OCI-M1 (cell line): ENCODE measurements around the gene CYTH1.
"Not testable (repeated sequence)": the region's sequence is repeated elsewhere in the genome, so short reads cannot be mapped to it uniquely, and the experiment has no call there.

ENCODE experiments used
- DNase-seq: peaks from one replicate; lab custom pipeline; 2025; lab: John Stamatoyannopoulos, UW

The CYTH1 gene

GRCh38 chr17:78787444-78787843 is 5.4 kb upstream of the CYTH1 start:
- DNase-seq, result no peak

- DNase-seq, result no peak
These were observed 3.6 kb upstream of the CYTH1 start for GRCh38 chr17:78785663-78786057.

DNA sequence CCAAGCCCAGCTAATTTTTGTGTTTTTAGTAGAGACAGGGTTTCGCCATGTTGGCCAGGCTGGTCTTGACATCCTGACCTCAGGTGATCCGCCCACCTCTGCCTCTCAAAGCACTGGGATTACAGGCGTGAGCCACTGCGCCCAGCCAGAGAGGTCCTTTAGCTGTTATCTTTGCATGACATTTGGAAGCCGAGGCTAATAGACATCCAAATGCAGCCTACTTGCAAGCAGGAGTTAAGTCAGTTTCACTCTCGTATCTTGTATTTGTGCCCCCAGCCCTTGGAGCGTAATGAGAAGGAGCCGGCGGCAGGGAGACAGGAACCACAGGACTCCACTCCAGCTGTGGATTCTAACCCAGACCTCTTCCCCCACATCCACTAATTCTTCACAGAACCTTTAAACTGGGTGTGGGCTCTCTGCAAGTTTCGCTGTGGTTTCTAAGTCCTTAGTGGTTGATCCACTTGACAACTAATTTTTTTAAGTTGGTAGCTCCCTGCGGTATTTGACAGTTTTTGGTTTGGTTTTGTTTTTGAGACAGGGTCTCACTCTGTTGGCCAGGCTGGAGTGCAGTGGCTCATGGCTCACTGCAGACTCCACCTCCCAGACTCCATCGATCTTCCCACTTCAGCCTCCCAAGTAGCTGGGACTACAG is 3.1 kb upstream of the CYTH1 start:
- peak; percentile 10 for DNase-seq

DNA sequence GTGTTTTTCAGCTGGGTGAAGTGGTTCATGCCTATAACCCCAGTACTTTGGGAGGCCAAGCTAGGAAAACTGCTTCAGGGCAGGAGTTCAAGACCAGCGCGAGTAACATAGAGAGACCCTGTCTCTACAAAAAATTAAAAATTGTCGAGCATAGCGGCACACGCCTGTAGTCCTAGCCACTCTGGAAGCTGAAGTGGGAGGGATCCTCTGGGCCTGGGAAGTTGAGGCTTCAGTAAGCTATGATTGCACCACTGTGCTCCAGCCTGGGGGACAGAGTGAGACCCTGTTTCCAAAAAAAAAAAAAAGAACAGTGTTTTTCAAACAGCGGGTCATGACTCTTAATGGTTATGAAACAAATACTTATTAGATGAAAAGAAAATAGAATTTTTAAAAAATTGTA is 2.3 kb upstream of the CYTH1 start:
- no peak for DNase-seq

DNA sequence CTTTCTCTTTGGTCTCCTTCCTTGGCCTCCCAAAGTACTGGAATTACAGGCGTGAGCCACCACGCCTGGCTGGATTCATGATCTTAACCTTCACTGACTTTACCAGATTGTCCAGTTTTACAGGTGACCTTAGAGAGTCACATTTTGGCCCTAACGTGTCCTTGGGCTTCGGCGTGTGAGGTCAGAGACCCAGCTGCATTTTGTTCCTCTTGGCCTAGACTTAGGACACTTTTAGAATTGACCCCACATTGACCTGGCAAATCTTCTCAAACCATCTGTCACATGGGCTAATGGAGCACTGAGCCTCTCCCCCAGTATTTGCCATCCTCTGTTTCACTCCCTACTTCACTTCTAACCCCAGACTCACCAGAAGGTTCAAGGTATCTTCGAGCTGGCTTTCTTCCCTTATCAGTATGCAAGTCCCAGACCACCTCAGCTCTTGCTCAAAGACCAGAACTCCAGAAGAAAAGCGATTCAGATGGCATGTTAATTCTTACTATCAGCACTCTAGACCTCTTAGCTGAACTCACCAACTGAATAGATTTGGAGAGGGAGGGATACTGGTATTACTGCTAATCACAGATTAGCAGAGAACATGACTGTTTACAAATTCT is 1.7 kb upstream of the CYTH1 start:
- peak; percentile 71 for DNase-seq

DNA sequence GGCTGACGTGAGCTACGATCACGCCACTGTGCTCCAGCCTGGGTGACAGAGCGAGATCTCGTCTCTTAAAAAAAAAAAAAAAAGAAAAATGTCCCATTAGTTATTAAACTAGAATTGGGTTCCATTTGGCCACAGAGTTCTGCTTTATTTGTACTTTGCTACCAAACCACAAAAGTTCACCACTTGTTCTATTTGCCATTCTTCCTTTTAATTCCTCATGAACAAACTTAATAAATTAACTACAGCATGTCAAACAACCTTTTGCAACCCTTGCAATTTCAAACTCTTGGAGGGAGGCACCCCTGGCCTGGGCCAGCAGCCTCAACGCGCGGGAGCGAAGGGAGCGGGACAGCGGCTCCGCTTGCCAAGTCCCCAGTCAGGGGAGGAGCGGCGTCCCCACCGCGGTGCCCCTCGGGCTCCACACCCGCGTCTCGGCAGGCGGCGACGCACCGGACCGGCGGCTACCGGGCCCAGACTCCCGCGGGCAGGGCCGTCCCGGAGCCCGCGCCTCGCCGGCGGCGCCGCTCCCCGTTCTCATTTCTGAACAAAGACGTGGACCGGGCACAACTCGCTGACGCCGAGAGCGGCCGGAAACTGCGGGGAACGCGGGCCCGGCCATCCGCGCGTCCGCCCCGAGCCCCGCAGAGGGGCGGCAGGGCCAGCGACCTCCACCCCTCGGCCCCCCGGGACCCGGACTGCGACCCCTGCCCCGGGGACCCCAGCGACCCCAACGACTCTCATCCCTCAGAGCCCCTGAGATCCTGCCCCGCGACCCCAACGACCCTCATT is 775 bp downstream of the CYTH1 start:
- peak; percentile 54 for DNase-seq

GRCh38 chr17:78780335-78780734 is 1.7 kb downstream of the CYTH1 start:
- DNase-seq, result no peak

DNA sequence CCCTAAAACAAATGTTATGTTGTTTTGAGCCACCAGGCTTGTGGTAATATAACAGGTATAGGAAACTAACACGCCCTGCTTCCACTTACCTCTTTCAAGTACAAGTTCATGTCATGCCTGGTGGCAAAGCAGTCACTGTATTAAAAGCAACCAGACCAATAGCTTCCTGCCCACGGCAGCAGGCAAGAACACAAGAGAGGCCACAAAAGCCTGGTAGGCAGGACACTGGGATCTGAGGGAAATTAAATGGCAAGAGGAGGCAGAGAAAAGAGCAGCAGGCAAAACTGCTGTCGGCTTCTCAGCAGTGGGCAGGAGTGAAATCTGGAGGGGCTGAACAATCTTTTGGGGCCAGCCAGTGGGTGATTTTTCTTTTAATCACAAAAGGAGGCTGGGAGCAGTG is 2.2 kb downstream of the CYTH1 start:
- DNase-seq, result no peak

GRCh38 chr17:78779286-78779651 is 2.8 kb downstream of the CYTH1 start:
- DNase-seq, result not testable (repeated sequence)

- no peak for DNase-seq
These were observed 4.2 kb downstream of the CYTH1 start for GRCh38 chr17:78777881-78778280.

- peak; percentile 75 for DNase-seq
These were observed 7.0 kb downstream of the CYTH1 start for GRCh38 chr17:78774956-78775571.

GRCh38 chr17:78774453-78774852 is 7.6 kb downstream of the CYTH1 start:
- DNase-seq, result no peak

DNA sequence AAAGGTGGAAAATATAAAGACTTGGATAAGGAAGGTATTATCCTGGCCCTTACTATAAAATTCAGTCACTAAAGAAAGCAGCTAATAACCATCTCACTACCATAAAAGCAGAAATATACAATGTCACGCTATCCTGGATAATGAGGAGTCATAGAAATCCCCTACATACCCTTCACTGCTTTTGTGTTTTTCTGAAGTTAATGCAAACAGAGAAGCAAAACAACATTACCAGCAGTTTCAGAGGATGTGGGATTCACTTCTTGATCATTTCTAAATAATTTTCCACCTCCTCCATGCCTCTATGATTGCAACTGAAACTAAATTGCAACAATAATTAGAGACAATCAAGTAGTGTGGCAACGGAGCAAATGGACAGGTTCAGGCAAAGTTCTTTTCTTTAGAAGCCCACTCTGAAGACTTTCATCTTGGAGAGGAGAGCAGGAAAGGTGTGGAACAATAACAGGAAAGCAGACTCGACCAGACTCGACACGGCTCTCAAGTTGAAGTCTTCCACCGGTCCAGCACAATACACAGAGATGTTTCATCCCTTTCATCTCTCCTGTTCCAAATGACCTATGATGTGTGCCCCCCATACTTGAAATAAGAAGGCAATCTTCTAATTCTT is 10.2 kb downstream of the CYTH1 start:
- DNase-seq, result no peak

DNA sequence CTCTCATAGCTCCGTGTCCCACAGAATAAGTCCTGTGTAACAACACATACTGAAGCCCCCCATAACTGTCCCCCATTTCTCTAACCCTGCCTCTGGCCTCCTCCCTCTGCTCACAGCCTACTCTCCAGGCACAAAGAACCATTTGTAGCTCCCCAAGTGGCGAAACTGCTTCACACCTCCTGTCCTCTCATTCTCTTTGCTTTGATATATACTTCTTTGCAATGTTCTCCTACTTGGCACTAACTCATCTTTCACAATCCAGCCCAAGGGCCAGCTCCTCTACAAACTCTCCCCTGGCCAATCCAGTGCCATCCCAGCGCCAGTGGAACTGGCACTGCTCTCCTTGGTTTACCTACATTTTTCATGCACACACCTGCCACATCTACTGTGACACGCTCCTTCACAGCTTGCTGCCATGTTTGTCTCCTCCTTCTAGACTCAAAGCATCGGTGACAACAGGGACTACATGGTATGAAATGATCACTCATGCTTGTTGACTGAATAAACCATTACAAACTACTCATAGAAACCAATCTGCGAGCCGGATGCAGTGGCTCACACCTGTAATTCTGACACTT is 12.8 kb downstream of the CYTH1 start:
- DNase-seq, result peak; percentile 17

DNA sequence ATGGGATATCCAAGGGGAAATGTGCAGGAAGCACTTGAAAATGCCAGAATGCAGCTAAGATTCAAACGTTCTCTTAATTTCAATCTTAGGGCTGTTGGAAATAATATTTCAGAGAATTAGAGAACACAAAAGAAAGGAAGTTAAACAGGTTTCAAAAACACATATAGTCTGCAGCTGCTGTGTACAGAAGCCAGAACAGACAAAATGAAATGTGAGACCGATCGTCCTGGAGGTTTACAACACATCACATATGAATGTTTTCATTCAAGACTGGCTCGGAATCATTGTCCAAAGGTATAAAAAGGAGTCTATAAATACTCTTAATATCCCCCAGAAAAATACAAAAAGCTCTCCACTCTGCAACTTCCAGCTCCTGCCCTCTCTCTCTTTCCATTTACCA is 14.3 kb downstream of the CYTH1 start:
- DNase-seq, result no peak

GRCh38 chr17:78766743-78767294 is 15.3 kb downstream of the CYTH1 start:
- DNase-seq, result no peak

GRCh38 chr17:78766225-78766624 is 15.8 kb downstream of the CYTH1 start:
- no peak for DNase-seq

DNA sequence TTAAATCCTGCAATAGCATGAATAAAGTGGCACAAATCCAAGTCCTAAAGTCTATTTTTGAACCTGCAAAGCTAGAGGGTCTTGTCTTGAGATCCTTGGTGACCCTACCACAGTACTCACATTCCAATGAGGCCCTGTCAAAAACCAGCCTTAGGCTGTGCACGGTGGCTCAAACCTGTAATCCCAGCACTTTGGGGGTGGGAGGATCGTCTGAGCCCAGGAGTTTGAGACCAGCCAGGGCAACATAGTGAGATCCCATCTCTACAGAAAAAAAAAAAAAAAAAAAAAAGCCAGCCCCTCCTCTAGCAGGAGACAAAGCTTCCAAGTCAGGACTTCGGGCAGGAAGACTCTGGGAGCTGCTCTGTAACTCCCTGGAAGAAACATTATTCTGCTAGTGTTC is 16.3 kb downstream of the CYTH1 start:
- DNase-seq, result no peak

DNA sequence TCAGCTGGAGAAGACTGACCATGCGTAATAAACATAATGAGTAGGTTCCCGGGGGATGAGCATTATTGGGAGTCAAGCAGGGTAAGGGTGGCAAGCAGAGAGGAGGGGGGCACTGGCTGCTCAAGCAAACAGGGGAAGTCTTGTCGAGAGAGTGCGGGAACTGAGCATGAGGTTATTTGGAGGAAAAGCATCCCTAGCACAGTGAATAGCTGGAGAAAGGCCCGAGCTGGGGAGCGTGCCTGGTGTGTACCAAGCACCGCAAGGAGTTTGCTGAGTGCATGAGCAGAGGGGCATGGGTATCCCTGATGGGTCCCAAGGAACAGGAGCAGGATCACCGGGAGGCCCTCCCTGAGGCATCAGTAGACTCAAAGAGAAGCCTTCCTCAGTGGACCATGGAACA is 17.2 kb downstream of the CYTH1 start:
- DNase-seq, result no peak

DNA sequence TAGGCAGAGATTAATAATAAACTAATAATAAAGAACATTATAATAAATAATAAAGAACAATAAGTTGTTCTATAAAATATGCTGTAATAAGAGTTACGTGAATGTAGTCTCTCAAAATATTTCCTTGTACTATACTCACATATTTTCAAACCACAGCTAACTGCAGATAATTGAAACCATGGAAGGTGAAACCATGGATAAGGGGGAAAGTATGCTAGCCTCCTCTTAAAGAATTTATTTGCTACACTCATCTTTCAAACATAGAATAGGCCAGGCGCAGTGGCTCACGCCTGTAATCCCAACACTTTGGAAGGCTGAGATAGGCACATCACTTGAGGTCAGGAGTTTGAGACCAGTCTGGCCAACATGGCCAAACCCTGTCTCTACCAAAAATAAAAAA is 18.5 kb downstream of the CYTH1 start:
- DNase-seq, result no peak

DNA sequence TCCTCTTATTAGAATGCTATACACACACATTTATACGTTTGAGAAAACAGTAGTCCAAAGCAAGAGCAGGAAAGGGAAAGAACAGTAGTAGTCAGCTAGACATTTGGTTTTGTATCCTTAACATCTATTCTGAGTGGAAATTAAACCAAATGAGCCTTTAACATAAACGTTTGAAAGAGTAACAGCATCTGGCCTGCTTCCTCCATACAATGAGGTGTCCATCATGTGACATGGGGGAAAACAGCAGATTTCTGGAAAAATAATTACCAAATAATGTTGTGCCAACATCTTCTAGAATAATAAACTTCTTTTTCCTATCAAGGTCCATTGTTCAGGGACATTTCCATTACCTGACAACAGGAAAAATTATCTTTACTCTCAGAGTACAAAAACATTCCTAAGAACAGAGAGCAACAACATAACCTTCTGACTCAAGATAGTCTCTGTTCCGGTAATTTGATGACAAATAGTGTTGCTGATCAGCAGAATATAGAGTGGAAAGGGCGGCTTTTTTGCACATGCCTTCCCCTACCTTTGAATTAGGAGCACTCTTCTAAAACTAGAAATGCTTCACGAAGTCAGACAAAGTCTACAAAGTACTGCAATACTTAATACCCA is 20.2 kb downstream of the CYTH1 start:
- no peak for DNase-seq
